HG03045 (cell line): Measurements from ENCODE around the gene MAPK8IP3.
"Not testable (repeated sequence)": the region's sequence is repeated elsewhere in the genome, so short reads cannot be mapped to it uniquely, and the experiment has no call there.

Source experiments
- ATAC-seq: cut with Tn5 transposase; IDR thresholded peaks from one replicate; pipeline ENCODE4 v1.9.1; 2021; ENCODE audit warnings: mild to moderate bottlenecking, moderate library complexity; ENCODE audit not compliant: unreplicated experiment

The MAPK8IP3 gene

DNA sequence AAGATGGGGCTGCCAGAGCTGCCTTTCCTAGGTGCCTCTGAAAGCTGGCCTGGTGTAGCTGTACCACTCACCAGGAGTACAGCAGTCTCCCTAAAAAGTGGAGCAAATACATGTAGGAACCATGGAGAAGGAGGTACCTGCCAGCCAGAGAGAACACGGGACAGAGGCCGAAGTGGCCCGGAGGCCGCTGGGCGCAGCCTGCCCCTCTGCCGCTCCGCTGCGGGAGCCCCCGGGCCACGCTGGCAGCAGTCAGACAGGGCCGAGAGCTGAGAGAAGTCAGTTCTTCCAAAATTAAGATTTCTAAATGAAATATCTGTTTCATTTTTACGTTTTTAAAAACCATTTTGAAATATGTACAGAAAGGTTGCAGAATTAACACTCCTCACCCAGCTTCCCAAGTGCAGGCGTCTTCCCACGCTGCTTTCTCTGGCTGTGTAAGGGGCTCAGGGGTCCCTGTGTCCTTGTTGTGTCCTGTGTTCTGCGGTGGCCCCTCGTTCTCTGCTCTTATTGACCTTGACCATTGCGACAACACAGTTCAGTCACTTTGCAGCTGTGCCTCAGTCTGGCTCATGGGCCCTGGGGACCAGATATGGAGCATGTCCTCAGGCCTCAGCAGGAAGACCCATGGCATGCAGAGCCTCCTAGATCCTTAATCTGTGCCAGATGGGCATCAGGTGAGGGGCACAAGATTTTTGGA, 5.0 kb downstream of the MAPK8IP3 start:
- ATAC-seq = no peak

DNA sequence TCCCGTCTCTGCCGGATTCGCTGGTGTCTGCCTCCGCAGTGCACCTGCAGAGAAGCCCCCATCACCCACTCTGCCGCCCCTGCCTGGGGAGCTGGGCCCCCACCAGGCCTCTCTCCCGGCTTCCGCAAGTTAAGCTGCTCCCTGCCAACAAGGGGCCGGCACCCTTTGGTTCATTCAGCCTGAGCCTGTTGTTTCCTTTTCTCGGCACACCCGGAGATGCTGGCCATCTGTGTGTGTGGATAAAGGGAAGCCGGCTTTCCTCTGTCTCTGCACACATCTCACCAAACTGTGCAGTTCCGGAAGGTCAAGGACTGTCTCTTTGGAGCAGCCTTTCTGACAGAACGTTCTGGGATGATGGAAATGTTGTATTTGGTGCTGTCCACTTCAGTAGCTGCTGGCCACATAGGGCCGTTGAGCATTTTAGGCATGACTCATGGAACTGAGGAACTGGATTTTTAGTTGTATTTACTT, 6.8 kb downstream of the MAPK8IP3 start:
- ATAC-seq = no peak

DNA sequence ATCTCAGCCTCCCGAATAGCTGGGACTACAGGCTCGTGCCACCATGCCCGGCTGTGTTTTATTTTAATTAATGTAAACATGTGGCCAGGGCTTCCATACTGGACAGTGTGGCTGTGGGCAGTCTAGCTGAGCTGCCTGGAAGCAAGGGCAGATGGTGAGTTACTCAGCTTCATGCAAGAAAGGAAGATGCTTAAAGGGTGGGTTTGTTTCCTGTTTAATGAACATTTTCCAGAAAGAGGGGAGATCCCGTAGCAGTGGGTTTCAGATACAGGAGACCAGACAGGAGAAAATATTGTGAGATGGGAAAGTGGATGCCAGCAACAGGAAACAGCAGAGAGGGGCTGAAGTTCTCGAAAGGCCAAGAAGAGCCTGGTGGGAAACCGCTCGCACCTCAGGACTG, 7.3 kb downstream of the MAPK8IP3 start:
- ATAC-seq = no peak

DNA sequence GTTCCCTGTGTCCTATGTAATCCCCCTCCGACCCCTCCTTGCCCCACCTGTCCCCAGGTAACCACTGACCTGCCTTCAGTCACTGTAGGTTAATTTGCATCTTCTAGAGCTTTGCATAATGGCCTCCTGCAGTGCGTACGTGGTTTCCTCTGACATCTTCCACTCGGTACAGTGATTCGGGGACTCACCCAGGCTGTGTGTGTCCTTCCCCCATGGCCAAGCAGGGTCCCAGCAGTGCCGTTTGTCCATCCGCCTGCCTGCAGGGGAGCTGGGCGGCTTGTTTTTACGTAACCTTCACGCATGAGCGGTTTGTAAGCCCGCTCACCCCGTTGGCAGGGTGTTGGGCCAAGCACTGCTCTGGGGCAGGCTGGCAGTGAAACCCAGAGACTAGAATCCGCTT, 7.9 kb downstream of the MAPK8IP3 start:
- ATAC-seq = no peak

DNA sequence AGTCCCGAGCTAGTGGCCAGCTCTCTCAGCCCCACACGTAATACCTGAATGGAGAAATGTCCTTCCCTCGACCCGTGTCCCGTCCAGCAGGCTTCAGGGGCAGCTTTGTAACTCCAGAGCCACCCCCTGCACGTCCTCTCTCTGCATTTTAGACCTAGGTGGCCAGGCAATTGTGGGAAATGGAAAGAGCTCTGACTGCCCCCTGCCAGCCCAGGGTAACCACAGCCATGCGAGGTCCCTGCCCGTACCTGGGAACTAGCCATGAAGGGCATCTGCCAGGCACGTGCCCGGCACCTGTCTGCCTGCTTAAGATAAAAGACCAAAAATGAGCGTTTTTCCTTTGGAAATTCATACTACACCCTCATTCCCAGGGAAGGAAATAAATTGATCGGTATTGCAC, 9.2 kb downstream of the MAPK8IP3 start:
- no peak for ATAC-seq

DNA sequence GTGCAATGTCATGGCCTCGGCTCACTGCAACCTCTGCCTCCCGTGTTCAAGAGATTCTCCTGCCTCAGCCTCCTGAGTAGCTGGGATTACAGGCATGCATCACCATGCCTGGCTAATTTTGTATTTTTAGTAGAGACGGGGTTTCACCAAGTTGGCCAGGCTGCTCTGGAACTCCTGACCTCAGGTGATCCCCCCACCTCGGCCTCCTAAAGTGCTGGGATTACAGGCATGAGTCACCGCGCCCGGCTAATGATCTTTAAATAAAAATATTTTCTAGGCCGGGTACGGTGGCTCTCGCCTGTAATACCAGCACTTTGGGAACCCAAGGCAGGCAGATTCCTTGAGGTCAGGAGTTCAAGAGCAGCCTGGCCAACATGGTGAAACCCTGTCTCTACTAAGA, 12.2 kb downstream of the MAPK8IP3 start:
- not testable (repeated sequence) for ATAC-seq

DNA sequence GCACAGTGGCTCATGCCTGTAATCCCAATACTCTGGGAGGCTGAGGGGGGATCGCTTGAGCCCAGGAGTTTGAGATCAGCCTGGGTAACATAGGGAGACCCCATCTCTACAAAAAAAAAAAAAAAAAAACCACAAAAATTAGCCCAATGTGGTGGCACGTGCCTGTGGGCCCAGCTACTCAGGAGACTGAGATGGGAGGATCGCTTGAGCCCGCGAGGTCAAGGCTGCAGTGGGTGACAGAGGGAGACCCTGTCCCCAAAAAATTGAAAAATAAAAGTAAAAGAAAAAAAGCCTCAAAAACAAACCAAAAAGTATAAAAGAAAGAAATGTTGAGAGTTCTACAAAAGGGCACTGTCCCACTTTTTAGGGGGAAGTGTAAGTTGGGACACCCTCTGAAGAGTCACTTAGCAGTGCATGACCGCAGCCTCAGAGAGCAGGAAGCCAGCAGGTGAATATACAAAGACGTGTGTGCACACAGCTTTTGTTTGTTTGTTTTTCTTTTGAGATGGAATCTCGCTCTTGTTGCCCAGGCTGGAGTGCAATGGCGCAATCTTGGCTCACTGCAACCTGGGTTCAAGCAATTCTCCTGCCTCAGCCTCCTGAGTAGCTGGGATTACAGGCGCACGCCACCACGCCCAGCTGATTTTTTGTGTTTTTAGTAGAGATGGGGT, 13.7 kb downstream of the MAPK8IP3 start:
- ATAC-seq = not testable (repeated sequence)

DNA sequence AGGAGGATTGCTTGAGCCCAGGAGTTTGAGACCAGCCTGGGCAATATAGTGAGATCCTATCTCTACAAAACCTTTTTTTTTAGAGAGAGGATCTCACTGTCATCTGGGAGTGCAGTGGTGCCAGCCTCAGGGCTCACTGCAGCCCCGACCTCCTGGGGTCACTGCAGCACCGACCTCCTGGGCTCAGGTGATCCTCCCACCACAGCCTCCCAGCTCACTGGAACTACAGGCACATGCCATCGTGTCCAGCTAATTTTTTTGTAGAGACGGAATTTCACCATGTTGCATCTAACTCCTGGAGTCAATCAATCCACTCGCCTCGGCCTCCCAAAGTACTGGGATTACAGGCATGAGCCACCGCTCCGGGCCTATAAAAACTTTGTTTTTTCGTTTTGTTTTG, 15.4 kb downstream of the MAPK8IP3 start:
- no peak for ATAC-seq

DNA sequence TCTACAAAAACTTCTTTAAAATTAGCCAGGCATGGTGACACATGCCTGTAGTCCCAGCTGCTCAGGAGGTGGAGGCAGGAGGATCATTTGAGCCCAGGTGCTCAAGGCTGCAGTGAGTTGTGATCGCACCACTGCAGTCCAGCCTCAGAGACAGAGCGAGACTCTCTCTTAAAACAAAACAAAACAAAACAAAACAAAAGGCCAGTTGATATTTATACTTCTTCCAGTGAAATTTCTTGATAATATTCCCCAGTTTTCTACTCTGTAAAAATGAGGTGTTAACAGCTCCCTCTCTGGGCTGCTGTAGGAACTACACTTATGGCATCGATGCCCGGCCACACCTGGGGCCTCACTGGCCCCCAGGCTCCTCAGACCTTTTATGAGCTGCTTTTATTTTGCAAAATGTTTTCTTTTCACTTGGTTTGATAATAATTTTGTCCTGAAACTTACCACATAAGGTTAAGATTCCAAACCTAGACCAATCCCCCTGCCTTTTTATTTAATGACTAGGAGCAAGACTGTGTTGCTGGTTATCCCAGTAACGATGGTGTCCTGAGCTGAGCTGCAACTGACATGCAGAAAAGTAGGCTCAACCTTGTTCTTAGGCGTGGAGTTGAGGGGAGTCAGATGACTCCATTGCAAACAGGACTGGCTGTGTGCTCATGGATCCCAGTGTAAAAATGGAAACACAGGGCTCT, 17.6 kb downstream of the MAPK8IP3 start:
- ATAC-seq = no peak

DNA sequence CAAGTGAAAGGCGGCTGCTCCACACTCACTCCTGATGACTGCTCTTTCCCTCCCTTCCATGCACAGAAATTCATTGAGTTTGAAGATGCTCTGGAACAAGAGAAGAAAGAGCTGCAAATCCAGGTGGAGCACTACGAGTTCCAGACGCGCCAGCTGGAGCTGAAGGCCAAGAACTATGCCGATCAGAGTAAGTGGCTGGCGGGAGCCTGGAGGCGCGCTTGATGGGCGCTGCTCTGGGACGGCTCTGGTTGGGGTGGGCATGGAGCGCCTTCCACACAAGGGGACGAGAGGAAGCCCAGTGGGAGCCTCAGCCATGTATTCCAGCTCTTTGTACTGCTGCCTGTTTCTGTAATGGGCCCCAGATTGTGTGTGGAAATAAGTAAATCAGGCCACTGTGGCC, 18.5 kb downstream of the MAPK8IP3 start:
- ATAC-seq = no peak

DNA sequence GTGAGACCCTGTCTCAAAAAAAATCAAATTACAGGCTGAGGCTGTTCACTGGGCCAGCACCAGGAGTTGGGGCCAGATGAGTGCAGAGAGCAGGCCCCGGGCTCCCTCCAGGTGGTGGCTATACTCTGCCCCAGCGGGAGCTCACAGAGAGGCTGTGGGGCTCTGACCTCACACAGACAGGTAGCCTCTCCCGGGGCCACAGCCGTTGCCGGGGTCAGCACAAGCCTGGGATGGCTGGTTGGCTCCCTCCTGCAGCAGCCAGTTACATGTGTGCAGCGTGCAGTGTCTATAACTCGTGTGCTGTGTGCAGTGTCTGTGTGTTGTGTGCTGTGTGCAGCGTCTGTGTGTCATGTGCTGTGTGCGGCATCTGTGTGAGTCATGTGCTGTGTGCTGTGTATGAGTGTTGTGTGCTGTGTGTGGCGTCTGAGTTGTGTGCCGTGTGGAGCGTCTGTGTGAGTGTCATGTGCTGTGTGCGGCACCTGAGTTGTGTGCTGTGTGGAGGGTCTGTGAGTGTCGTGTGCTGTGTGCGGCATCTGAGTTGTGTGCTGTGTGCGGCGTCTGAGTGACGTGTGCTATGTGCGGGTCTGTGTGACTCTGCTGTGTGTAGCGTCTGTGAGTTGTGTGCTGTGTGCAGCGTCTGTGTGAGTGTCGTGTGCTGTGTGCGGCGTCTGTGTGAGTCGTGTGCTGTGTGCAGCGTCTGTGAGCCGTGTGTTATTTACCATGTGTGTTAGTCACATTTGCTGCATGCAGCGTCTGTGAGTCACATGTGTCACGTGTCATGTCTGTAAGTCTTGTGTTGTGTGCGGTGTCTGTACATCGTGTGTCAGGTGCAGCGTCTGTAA, 20.9 kb downstream of the MAPK8IP3 start:
- ATAC-seq = no peak

DNA sequence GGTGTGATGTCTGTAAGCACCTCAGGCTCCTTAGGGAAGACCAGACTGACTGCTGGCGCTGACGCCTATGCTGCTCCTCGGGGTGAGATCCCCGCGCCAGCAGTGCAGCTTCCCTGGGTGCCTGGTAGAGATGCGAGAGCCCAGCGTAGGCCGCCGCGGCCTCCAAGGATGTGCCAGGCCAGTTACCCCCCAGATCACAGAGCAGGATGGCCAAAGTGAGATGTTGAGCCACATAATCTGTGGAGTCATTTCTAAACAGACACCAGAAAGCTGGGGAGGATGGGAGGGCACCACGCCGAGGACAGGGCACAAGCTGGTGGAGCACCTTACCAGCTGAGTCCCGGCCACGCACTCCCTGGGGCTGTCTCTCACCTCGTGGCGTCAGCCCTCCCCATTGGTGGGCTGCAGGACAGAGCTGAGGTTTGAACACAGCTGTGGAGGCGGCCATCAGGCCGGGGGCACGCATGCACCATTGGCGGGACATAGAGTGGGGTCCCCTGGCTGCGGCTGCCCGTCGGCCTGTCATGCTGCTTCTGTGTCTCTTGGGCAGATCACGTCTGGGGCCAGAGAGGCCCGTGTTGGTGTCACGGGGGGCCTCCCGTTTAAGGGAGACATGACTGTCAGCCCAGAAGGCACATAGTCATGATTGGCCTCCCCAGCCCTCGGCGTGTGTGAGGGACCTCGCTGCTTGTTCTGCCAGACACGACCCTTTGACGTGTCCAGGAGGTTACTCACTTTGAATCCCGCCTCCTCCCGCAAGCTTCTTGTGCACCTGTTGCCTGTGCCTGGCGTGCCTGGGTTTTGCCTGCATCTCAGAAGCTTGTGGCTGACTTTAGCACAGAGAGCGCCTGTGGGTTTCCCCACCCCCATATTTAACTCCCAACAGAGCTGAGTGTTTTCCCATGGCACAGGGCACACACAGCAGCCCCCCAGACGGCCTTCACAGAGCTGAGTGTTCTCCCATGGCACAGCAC, 21.9 kb downstream of the MAPK8IP3 start:
- ATAC-seq = no peak

DNA sequence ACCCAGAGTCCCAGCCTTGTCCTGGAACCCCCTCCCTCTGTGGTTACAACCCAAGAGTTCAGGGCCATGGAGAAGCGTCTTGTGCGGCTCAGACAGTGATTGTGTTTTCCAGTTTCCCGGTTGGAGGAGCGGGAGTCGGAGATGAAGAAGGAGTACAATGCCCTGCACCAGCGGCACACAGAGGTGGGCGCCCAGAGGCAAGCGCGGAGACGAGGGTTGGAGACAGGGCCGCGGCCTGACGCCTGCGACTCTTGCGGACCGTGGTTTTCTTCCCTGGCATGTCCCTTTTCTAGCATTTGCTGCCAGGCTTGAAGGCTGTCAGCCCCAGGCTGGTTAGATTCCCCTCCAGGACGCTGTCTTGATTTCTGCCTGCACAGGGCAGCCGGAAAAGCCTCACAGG, 23.0 kb downstream of the MAPK8IP3 start:
- ATAC-seq = no peak

DNA sequence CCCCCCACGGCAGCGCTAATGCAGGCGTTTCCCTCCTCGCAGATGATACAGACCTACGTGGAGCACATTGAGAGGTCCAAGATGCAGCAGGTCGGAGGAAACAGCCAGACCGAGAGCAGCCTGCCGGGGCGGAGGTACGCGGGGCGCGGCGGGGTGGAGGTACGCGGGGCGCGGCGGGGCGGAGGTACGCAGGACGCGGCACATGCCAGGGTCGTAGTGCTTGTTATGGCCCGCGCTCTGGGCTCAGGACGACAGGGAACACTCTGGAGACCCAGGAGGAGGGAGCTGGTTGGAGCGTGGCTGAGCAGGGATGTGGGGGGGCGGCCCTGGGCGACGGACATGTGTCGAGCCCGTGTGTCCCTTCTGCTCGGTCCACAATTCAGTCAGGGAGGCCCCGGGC, 23.4 kb downstream of the MAPK8IP3 start:
- no peak for ATAC-seq

DNA sequence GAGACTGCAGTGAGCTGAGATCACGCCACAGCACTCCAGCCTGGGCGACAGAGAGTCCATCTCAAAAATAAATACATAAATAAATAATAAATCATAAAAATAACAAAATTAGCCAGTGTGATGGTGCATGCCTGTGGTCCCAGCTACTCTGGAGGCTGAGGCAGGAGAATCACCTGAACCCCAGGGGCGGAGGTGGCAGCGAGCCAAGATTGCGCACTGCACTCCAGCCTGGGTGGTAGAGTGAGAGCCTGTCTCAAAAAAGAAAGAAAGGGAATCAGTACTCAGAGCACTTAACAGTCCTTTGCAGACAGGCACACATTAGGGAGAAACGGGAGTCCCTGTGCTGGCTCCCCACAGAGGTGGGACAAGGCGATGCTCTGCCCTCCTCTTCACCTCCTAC, 25.1 kb downstream of the MAPK8IP3 start:
- no peak for ATAC-seq

DNA sequence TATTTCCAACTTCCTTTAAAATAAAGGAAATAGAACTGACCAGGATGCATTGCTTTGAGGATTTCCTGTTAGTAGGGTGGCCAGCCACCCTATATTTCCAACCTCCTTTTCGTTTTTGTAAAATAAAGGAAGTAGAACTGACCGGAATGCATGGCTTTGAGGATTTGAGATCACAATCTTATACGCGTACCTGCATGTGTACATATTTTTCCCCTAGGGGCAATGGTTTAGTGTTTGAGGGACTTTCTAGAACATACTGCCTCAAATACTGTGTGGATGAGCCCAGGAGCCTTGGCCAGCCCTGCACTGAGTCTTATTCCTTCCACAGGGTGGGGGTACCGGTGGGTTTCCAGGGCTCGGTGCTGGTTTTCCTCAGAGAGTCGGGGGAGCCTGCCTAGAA, 25.6 kb downstream of the MAPK8IP3 start:
- no peak for ATAC-seq

DNA sequence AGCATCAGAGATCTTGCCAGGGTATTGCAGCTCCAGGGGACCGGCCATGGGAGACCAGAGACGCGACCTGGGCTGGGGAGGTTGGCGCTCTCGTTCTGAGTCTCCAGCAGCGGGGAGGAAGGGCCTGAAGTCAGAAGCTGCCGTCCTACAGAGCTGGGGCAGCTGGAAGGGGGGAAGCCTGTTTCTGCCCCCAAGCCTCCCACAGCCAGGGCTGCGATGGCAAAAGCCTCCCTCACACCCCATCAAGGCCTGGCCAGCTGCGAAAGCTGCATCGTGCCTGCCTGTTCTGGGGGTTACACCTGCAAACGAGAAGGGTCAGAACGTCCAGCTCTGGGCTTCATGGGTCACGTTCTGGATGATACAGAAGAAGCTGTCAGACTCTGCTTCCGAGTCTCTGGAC, 26.1 kb downstream of the MAPK8IP3 start:
- ATAC-seq = no peak

DNA sequence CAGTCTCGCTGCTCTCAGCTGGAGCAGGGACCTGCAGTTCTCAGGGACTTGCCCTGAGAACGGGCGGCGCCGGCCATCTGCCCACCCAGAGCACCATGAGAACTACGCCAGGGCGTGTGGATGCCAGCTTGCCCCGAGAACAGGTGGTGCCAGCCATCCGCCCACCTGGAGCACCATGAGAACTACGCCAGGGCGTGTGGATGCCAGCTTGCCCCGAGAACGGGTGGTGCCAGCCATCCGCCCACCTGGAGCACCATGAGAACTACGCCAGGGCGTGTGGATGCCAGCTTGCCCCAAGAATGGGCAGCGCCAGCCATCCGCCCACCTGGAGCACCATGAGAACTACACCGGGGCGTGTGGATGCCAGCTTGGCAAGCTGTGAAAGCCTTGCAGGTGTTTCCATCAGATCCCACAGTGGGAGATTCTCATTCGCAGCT, 26.6 kb downstream of the MAPK8IP3 start:
- ATAC-seq = not testable (repeated sequence)

DNA sequence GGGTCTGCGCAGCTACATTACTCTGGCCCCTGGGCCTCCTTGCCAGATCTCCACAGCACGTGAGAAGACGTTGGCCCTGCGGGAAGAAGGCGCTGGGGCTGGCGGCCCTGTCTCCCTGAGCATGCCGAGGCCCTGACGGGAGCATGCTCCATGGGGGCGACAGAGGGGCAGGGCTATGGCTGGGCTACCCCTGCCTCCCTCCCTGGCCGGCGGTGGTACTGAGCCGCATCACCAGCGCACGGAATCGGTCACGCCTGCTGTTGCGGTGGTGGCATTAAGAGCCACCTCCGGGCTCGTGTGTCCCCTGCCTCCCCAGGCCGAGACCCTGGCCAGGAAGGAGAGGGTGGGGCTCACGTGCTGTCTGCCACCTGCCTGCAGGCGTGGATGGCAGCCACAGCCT, 28.1 kb downstream of the MAPK8IP3 start:
- no peak for ATAC-seq

DNA sequence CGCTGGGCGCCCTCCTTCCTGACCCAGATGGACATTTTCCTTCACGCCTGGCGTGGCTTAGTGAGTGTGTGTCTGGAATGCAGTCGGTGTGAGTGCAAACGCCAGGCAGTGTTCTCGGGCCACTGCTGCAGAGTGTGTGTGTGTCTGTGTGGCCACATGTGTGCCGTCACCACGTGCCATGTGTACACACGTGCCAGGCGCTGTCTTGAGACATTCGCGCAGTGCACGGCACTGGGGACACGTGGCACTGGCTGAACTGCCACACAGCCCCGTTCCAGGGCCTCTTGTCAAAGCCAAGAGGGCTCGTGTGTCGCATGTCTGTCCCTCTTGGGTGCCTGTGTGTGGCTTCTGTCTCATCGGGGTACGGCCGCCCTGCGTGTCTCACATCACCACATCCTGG, 28.8 kb downstream of the MAPK8IP3 start:
- no peak for ATAC-seq
